ENCODE results near the gene RANGAP1.

- TF ChIP-seq CTCF (IDR thresholded peaks at IDR 0.05) (no peak), POLR2A (IDR thresholded peaks at IDR 0.05) (no peak)
Observed at GRCh38 chr22:41262250-41262765, 23.7 kb downstream of the RANGAP1 start.
